Esophagus squamous epithelium (tissue), 4 donors: ENCODE data around the gene ODF4.

Experiments used
- CTCF ChIP-seq, 6 experiments: fragments of 450-650 bp in 4 of 6; fragments of 200-600 bp in 2 of 6; sonication (generic) in 2 of 6; IDR thresholded peaks; one replicate each; pipeline ENCODE4 v1.5.1; 2016 to 2019; ENCODE audit warnings: antibody characterized with exemption in 6 of 6, mild to moderate bottlenecking in 4 of 6, moderate library complexity in 4 of 6
- POLR2A ChIP-seq, 4 donors: fragments of 450-650 bp; IDR thresholded peaks; one replicate each; pipeline ENCODE4 v1.6.1; 2017; ENCODE audit warnings: antibody characterized with exemption in 4 of 4, mild to moderate bottlenecking in 4 of 4, moderate library complexity in 3 of 4

GRCh38 chr17:8392274-8392673, 52.6 kb downstream of the ODF4 start:
- TF ChIP-seq CTCF (IDR thresholded peaks at IDR 0.05) (no peak), POLR2A (IDR thresholded peaks at IDR 0.05) (no peak)
